ENCODE data around the gene KIF16B. TPM values are rescaled to one million over a fixed set of nuclear protein-coding genes. Genes with fewer than 3 reads are reported as not detected.
A peak's percentile ranks its signal among the peaks of the same experiment; 100 is the strongest.

The KIF16B gene
- total RNA-seq, 1 donor from 2014 or later, result 19.0 TPM

GRCh38 chr20:16378712-16379370 lies 194.4 kb downstream of the KIF16B start:
- TF ChIP-seq CTCF (IDR thresholded peaks at IDR 0.05; ENCODE audit: insufficient read depth, low read length, severe bottlenecking), result no peak
- Histone ChIP-seq H3K4me3 (ENCODE audit: low read depth, low read length) (no peak overlapping the region), H3K36me3 (ENCODE audit: control insufficient read depth, insufficient read depth, low read length) (peaks cover 10% of the 10 kb centered on the region), H3K27me3 (ENCODE audit: control insufficient read depth, insufficient read depth, low read length) (no peaks in the 10 kb centered on the region)
- FAIRE-seq (no peak), DNase-seq (ENCODE audit: low read depth) (no peak)

- no peak overlapping the region for H3K4me3 ChIP-seq (ENCODE audit: low read depth, low read length)
- no peak for FAIRE-seq
- peaks cover 11% of the 10 kb centered on the region for H3K36me3 ChIP-seq (ENCODE audit: control insufficient read depth, insufficient read depth, low read length)
- no peaks in the 10 kb centered on the region for H3K27me3 ChIP-seq (ENCODE audit: control insufficient read depth, insufficient read depth, low read length)
- DNase-seq (ENCODE audit: low read depth), result no peak
- TF ChIP-seq CTCF (IDR thresholded peaks at IDR 0.05; ENCODE audit: insufficient read depth, low read length, severe bottlenecking), result no peak
These were observed 195.1 kb downstream of the KIF16B start for GRCh38 chr20:16378122-16378521.

- no peak for DNase-seq (ENCODE audit: low read depth)
- H3K36me3 ChIP-seq (ENCODE audit: control insufficient read depth, insufficient read depth, low read length), result peaks cover 19% of the 10 kb centered on the region
- no peak for TF ChIP-seq CTCF (IDR thresholded peaks at IDR 0.05; ENCODE audit: insufficient read depth, low read length, severe bottlenecking)
- no peak overlapping the region for H3K4me3 ChIP-seq (ENCODE audit: low read depth, low read length)
- FAIRE-seq, result no peak
- H3K27me3 ChIP-seq (ENCODE audit: control insufficient read depth, insufficient read depth, low read length), result no peaks in the 10 kb centered on the region
These were observed 203.8 kb downstream of the KIF16B start for GRCh38 chr20:16369441-16369840.

GRCh38 chr20:16368645-16369292 lies 204.5 kb downstream of the KIF16B start:
- DNase-seq (ENCODE audit: low read depth) (peak; percentile 12), FAIRE-seq (peak; percentile 81)

GRCh38 chr20:16367948-16368560 lies 205.2 kb downstream of the KIF16B start:
- TF ChIP-seq CTCF (IDR thresholded peaks at IDR 0.05; ENCODE audit: insufficient read depth, low read length, severe bottlenecking), result no peak
- DNase-seq (ENCODE audit: low read depth) (no peak), FAIRE-seq (no peak)
- Histone ChIP-seq H3K4me3 (ENCODE audit: low read depth, low read length) (no peak overlapping the region), H3K27me3 (ENCODE audit: control insufficient read depth, insufficient read depth, low read length) (no peaks in the 10 kb centered on the region), H3K36me3 (ENCODE audit: control insufficient read depth, insufficient read depth, low read length) (peaks cover 16% of the 10 kb centered on the region)

More at GRCh38 chr20:16368645-16369292, 204.5 kb downstream of the KIF16B start:
- H3K27me3 ChIP-seq (ENCODE audit: control insufficient read depth, insufficient read depth, low read length), result no peaks in the 10 kb centered on the region
- TF ChIP-seq CTCF (IDR thresholded peaks at IDR 0.05; ENCODE audit: insufficient read depth, low read length, severe bottlenecking), result no peak
- no peak overlapping the region for H3K4me3 ChIP-seq (ENCODE audit: low read depth, low read length)
- H3K36me3 ChIP-seq (ENCODE audit: control insufficient read depth, insufficient read depth, low read length), result peaks cover 17% of the 10 kb centered on the region

All from bronchial epithelial cell (primary cell).